ENCODE measurements around the gene L3MBTL4.
A peak's percentile ranks its signal among the peaks of the same experiment; 100 is the strongest.
"Not testable (repeated sequence)": the region's sequence is repeated elsewhere in the genome, so short reads cannot be mapped to it uniquely, and the experiment has no call there.

L3MBTL4 gene

GRCh38 chr18:6170604-6171003 lies 244.1 kb downstream of the L3MBTL4 start:
- no peak for DNase-seq

- DNase-seq = no peak
Measured at GRCh38 chr18:6161549-6161948, 253.2 kb downstream of the L3MBTL4 start.

- DNase-seq = no peak
Measured at GRCh38 chr18:6159426-6159825, 255.3 kb downstream of the L3MBTL4 start.

- DNase-seq = no peak
Measured at GRCh38 chr18:6158958-6159357, 255.8 kb downstream of the L3MBTL4 start.

- DNase-seq = no peak
Measured at GRCh38 chr18:6156446-6156845, 258.3 kb downstream of the L3MBTL4 start.

GRCh38 chr18:6155707-6156106 lies 259.0 kb downstream of the L3MBTL4 start:
- no peak for DNase-seq

- DNase-seq = no peak
Measured at GRCh38 chr18:6150430-6150829, 264.3 kb downstream of the L3MBTL4 start.

GRCh38 chr18:6146307-6146661 lies 268.4 kb downstream of the L3MBTL4 start:
- DNase-seq = no peak

GRCh38 chr18:6145645-6146306 lies 268.9 kb downstream of the L3MBTL4 start:
- no peak for DNase-seq

GRCh38 chr18:6139007-6139406 lies 275.7 kb downstream of the L3MBTL4 start:
- DNase-seq = no peak

GRCh38 chr18:6135901-6136300 lies 278.8 kb downstream of the L3MBTL4 start:
- DNase-seq = peak; percentile 15

GRCh38 chr18:6135029-6135428 lies 279.7 kb downstream of the L3MBTL4 start:
- DNase-seq = not testable (repeated sequence)

- DNase-seq = no peak
Measured at GRCh38 chr18:6132751-6133368, 281.9 kb downstream of the L3MBTL4 start.

- no peak for DNase-seq
Measured at GRCh38 chr18:6120820-6121279, 293.9 kb downstream of the L3MBTL4 start.

GRCh38 chr18:6119761-6120160 lies 294.9 kb downstream of the L3MBTL4 start:
- DNase-seq = no peak

- no peak for DNase-seq
Measured at GRCh38 chr18:6118080-6118479, 296.6 kb downstream of the L3MBTL4 start.

- DNase-seq = no peak
Measured at GRCh38 chr18:6115710-6116109, 299.0 kb downstream of the L3MBTL4 start.

- no peak for DNase-seq
Measured at GRCh38 chr18:6113650-6114049, 301.1 kb downstream of the L3MBTL4 start.

- DNase-seq = no peak
Measured at GRCh38 chr18:6111726-6112125, 303.0 kb downstream of the L3MBTL4 start.

- DNase-seq = peak; percentile 25
Measured at GRCh38 chr18:6109743-6110142, 305.0 kb downstream of the L3MBTL4 start.

GRCh38 chr18:6107794-6108193 lies 306.9 kb downstream of the L3MBTL4 start:
- DNase-seq = no peak

- DNase-seq = no peak
Measured at GRCh38 chr18:6106091-6106685, 308.5 kb downstream of the L3MBTL4 start.

GRCh38 chr18:6103741-6104140 lies 311.0 kb downstream of the L3MBTL4 start:
- DNase-seq = no peak

- no peak for DNase-seq
Measured at GRCh38 chr18:6096730-6097129, 318.0 kb downstream of the L3MBTL4 start.

All from suppressor macrophage treated with lipopolysaccharide for 4 hours (primary cell).